HG03558 (cell line): ENCODE results near the gene TSPAN4.

Source experiments
- ATAC-seq: cut with Tn5 transposase; IDR thresholded peaks from one replicate; pipeline ENCODE4 v1.9.1; 2021; ENCODE audit warnings: moderate number of reproducible peaks; ENCODE audit not compliant: unreplicated experiment; ENCODE audit errors: extremely low read depth

TSPAN4 gene

DNA sequence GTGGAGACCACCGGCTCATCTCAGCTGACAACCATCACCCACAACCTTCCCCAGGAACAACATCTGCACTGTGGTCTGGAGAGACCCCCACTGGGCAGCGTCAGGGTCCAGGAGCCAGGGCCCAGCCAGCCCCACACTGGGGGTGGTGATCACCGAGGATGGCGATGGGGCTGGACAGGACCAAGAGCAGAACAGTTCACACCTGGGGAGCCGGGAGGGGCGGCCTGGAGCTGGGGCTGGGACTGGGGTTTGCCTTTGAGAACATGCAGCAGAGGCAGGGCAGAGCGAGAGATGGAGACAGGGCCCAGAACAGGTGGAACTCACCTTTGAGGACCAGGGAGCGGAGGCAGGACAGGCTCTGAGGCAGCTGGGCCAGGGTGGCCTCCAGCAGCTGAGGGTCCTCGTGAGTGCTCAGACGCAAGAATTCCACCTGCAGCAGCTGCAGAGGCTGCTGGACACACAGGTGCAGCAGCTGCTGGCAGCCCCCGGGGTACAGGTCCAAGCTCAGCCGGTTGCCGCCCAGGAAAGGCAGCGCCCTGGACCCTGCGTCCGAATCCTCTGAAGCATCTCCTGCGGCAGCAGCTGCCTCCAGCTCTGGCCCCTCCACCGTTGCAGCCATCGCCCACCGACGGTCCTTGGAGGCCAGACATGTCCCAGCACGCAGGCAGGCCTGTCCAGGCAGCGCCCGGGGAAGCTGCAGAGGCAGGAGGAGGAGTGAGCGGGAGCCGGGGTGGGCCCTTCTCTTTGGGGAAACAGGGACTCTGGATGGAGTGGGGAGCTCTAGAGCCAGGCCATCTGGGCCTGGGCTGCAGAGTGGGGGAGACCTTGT, 38.7 kb upstream of the TSPAN4 start:
- ATAC-seq = no peak

DNA sequence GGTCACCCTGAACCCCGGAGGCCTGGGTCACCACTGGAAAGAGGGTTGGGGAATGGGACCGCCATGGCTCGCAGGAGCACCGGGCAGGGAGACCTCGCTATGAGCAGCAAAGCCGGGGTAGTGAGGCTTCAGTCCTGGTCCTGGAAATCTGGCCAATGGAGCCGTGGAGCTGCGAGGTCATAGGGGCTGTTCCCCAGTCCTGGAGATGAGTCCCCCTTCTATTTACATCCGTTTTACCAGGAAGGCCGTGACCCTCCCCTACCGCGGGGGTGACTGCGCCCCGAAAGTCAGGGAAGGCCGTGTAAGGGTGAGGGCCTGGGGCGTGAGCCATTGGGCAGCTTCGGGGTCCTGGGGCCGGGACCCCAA, 38.1 kb upstream of the TSPAN4 start:
- no peak for ATAC-seq

- ATAC-seq = no peak
Observed at GRCh38 chr11:808427-809286, 34.0 kb upstream of the TSPAN4 start.

- peak; percentile 37 for ATAC-seq
Observed at GRCh38 chr11:809287-810039, 33.2 kb upstream of the TSPAN4 start, which contains the start of gene RPLP2. RPLP2 (plus strand) TSS chr11:809967; CDS start chr11:810235, 268 bp downstream.

GRCh38 chr11:810040-810567, 32.5 kb upstream of the TSPAN4 start:
- ATAC-seq = no peak

GRCh38 chr11:811446-812245, 31.0 kb upstream of the TSPAN4 start:
- ATAC-seq = no peak

- no peak for ATAC-seq
Observed at GRCh38 chr11:812390-812789, 30.3 kb upstream of the TSPAN4 start.

GRCh38 chr11:813072-813455, 29.6 kb upstream of the TSPAN4 start:
- no peak for ATAC-seq

GRCh38 chr11:813456-814096, 29.1 kb upstream of the TSPAN4 start:
- no peak for ATAC-seq

GRCh38 chr11:815675-816432, 26.8 kb upstream of the TSPAN4 start:
- ATAC-seq = no peak

DNA sequence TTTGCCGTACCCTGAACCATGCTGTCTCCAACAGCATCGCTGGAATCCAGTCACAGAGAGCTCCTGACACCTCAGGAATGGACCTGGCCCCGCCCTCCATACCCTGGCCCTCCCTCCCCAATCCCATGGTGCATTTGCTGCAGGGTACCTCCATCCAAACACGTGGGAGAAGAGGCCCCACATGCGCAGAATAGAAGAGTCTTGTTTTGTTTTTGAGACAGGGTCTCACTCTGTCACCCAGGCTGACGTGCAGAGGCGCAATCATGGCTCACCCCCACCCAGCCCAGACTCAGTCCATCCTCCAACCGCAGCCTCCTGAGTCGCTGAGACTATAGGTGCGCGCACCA, 26.2 kb upstream of the TSPAN4 start:
- no peak for ATAC-seq

DNA sequence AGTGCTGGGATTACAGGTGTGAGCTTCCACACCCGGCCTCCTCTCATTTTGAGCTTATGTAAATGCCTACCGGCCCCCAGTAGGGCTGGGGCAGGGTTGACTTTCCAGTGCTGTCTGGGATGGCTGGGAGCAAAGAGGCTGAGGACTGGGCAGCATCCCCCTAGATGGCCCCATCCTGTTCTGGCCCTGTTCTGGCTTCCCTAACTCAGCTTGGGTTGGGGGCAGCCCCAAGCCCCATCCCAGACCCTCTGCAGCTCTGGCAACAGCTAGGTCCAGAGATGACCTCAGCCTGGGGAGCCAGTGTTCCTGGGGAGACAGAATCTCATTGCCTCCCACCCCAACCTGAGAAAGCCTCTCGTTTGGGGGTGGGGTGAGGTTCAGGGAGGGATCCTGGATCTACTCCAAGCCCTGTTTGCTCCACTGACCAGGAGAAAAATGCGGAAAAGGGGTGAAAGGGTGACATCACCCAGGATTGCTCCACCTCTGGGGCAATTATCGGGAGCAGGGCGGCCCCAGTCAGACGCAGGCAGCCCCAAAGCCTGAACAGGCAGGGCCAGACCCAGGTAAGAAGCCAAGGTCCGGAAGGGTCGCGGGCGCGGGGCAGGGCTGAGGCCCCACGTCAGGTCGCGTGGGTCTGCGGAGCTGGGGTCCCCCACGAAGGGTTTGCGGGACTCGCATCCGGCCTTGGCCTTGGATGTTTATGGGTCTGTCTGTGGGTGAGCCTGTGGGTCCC, 24.1 kb upstream of the TSPAN4 start, which contains the start of gene PNPLA2:
Gene PNPLA2 (plus strand): TSS at position 519 of the 733 bp plus-strand sequence. CDS start 805 bp downstream, outside the sequence.
- no peak for ATAC-seq

- ATAC-seq = peak; percentile 36
Observed at GRCh38 chr11:819129-819931, 23.3 kb upstream of the TSPAN4 start.

DNA sequence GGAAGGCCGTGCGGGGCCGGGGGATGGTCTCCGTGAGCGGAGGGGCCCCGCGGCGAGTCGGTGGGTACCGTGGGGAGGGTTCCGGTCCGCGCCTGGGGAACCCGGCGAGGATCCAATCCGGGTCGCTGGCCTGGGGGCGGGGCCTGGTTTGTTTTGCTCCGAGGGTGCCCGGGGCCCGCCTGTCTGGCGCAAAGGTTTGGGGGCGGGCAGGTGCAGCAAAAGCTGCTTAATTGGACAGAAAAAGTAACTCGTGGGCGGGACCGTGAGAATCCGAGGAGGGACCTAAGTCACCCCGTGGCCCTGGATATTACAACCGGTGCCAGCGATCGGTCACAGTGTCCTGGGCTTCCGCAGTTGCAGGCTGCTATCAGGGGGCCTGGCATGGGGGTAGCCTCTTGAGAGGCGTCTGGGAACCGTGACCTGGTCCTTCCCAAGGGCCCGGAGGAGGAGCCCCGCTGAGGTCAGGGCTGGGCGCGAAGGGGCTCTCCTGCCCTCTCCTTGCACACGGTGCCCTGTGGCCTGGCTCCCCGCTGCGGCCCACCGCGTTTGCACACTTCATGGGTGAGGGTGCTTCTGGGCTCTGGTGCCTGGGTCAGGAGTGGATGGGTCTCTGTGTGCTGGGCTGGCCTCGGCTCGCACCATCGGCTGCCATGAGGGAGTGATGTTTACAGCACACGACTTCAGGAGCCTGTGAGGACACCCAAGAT, 22.6 kb upstream of the TSPAN4 start:
- peak; percentile 26 for ATAC-seq

DNA sequence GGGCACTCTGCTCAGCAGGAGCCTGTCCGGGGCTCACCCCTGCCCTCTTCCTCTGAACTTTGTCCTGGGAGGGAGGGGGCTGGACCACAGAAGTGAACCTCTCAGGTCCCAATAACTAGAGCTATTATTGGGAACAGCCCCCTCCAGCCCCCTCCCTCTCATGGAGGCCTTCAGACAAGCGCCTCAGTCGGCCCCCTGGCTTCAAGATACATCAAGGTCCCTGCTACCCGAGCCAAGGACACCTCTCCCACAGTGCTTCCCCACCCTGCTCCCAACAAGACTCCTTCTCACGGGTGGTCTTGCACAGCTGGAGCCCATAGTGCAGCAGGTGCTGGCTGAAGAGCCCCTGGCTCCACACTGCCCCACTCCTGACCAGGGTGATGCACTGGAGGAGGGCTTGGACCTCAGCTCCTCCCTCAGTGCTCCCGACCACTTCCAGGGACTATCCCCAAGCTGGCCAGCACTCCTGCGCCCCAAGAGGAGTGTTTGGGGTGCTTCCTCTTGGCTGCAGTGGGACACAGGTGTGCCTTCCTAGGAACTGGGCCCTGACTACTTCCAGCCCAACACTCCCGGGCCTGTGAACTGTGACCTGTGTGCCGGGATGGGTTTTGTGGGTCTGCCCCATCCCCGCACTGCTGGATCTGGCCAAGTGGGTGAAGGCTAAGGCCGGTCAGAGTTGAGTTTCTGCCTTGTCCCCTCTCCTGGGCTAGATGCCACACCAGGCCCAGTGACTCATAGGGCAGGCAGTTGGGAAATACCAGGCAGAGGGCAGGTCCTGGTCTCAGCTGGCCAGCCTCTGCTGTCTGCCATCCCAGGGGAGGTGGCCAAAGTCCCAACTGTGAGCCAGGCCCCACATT, 21.8 kb upstream of the TSPAN4 start:
- ATAC-seq = no peak
